Keratinocyte (primary cell): ENCODE results near the gene SUCNR1. TPM values are rescaled to one million over a fixed set of nuclear protein-coding genes. Genes with fewer than 3 reads are reported as not detected.

Experiments
- DNase-seq: peaks from one replicate; pipeline ENCODE4 v3.0.0-alpha.2; 2011; ENCODE audit warnings: low read depth, missing footprints, low spot score
- FAIRE-seq: peaks from 2 replicates; lab custom pipeline; 2011; peaks lifted over from hg19 to GRCh38; lab: Jason Lieb, UNC
- H2AFZ ChIP-seq: 2 replicates; pipeline ENCODE4 v1.6.0; 2012; ENCODE audit warnings: low read length, control low read depth, inconsistent platforms; ENCODE audit not compliant: control insufficient read depth
- H3K27ac ChIP-seq: 2 replicates; pipeline ENCODE4 v1.5.1; 2011; ENCODE audit warnings: low read length; ENCODE audit not compliant: control insufficient read depth, insufficient read depth
- H3K27me3 ChIP-seq: 3 replicates; pipeline ENCODE4 v1.6.0; 2011; ENCODE audit warnings: low read length; ENCODE audit not compliant: control insufficient read depth, insufficient read depth; ENCODE audit errors: extremely low read depth
- H3K36me3 ChIP-seq, 2 experiments: 2 replicates in 1 of 2; 3 replicates in 1 of 2; pipeline ENCODE4 v1.5.1; 2011; ENCODE audit warnings: low read length in 2 of 2, mild to moderate bottlenecking in 1 of 2; ENCODE audit not compliant: control insufficient read depth in 2 of 2, insufficient read depth in 2 of 2; ENCODE audit errors: extremely low read depth in 1 of 2
- H3K4me1 ChIP-seq: 3 replicates; pipeline ENCODE4 v1.5.1; 2011; ENCODE audit warnings: low read length; ENCODE audit not compliant: control insufficient read depth, insufficient read depth; ENCODE audit errors: extremely low read depth
- H3K4me2 ChIP-seq: 3 replicates; pipeline ENCODE4 v1.6.0; 2011; ENCODE audit warnings: low read depth, low read length; ENCODE audit not compliant: control insufficient read depth, insufficient read depth; ENCODE audit errors: extremely low read depth
- H3K4me3 ChIP-seq, 3 experiments: fragments of 200-600 bp in 1 of 3; sonication (generic) in 1 of 3; 2 replicates in 2 of 3; 3 replicates in 1 of 3; pipeline ENCODE4 v1.5.1; 2011 to 2016; ENCODE audit warnings: low read length in 3 of 3, mild to moderate bottlenecking in 3 of 3, control low read depth in 2 of 3, inconsistent platforms in 1 of 3, low read depth in 1 of 3, mixed read lengths in 1 of 3, mixed run types in 1 of 3, moderate library complexity in 1 of 3; ENCODE audit not compliant: control insufficient read depth in 2 of 3, insufficient read depth in 2 of 3; ENCODE audit errors: extremely low read depth in 1 of 3
- H3K79me2 ChIP-seq: 2 replicates; pipeline ENCODE4 v1.6.0; 2012; ENCODE audit warnings: low read length; ENCODE audit not compliant: control insufficient read depth, insufficient read depth
- H3K9ac ChIP-seq: 3 replicates; pipeline ENCODE4 v1.6.0; 2011; ENCODE audit warnings: low read length; ENCODE audit not compliant: control insufficient read depth, insufficient read depth; ENCODE audit errors: extremely low read depth
- H3K9me1 ChIP-seq: 3 replicates; pipeline ENCODE4 v1.6.0; 2011; ENCODE audit warnings: low read length; ENCODE audit not compliant: control insufficient read depth, insufficient read depth; ENCODE audit errors: extremely low read depth
- H3K9me3 ChIP-seq: 2 replicates; pipeline ENCODE4 v1.5.1; 2012; ENCODE audit warnings: low read depth, low read length; ENCODE audit not compliant: control insufficient read depth
- H4K20me1 ChIP-seq: 3 replicates; pipeline ENCODE4 v1.6.0; 2011; ENCODE audit warnings: low read length; ENCODE audit not compliant: control insufficient read depth, insufficient read depth; ENCODE audit errors: extremely low read depth
- EZH2 ChIP-seq: IDR thresholded peaks from one replicate; pipeline ENCODE4 v1.6.1; 2012; ENCODE audit warnings: inconsistent platforms, mild to moderate bottlenecking, low read length, moderate library complexity
- dilution Hi-C: fragments of 300-500 bp; cut with MboI; formaldehyde crosslinking; loops from one replicate; pipeline ENCODE4 v1.7.0; 2020; ENCODE audit warnings: low sequenced_read_pairs; ENCODE audit not compliant: extremely low pct_ligation_motif_present
- polyA plus RNA-seq, 5 experiments: library from polyadenylated mRNA; depleted of rRNA in 3 of 5; stranded (reverse) in 3 of 5; stranded (forward) in 1 of 5; unstranded in 1 of 5; fragments of >200 nt; gene quantifications; 1 replicate in 1 of 5; 2 replicates in 3 of 5; 3 replicates in 1 of 5; pipeline versions ENCODE4 v1.2.1 to v1.2.3, GENCODE V29; 2011 to 2012; ENCODE audit warnings: missing spikeins in 2 of 5, low read depth in 1 of 5, low replicate concordance in 1 of 5
- TF ChIP-seq, protein P1 (sequence below), 3 experiments: IDR thresholded peaks in 1 of 3; conservative IDR thresholded peaks in 1 of 3; optimal IDR thresholded peaks in 1 of 3; 2 replicates in 2 of 3; 3 replicates in 1 of 3; pipeline versions ENCODE3 to v1.5.1; 2011; ENCODE audit warnings: low read length in 3 of 3, mild to moderate bottlenecking in 3 of 3, moderate library complexity in 2 of 3, control low read depth in 1 of 3, inconsistent platforms in 1 of 3; ENCODE audit not compliant: insufficient read depth in 2 of 3; ENCODE audit errors: extremely low read depth in 1 of 3

The SUCNR1 gene
- polyA plus RNA-seq, 1 donor (not counting 4 experiments of a cell fraction or from before 2014, with no cell fraction given), result not detected

- H3K79me2 ChIP-seq, result no peaks in the 10 kb centered on the region
- H2AFZ ChIP-seq, result no peak overlapping the region
- H3K4me2 ChIP-seq, result no peak overlapping the region
- no peak for TF ChIP-seq EZH2
- TF ChIP-seq, protein P1, sequence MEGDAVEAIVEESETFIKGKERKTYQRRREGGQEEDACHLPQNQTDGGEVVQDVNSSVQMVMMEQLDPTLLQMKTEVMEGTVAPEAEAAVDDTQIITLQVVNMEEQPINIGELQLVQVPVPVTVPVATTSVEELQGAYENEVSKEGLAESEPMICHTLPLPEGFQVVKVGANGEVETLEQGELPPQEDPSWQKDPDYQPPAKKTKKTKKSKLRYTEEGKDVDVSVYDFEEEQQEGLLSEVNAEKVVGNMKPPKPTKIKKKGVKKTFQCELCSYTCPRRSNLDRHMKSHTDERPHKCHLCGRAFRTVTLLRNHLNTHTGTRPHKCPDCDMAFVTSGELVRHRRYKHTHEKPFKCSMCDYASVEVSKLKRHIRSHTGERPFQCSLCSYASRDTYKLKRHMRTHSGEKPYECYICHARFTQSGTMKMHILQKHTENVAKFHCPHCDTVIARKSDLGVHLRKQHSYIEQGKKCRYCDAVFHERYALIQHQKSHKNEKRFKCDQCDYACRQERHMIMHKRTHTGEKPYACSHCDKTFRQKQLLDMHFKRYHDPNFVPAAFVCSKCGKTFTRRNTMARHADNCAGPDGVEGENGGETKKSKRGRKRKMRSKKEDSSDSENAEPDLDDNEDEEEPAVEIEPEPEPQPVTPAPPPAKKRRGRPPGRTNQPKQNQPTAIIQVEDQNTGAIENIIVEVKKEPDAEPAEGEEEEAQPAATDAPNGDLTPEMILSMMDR (optimal IDR thresholded peaks at IDR 0.05 in 1 of 3, IDR thresholded peaks at IDR 0.05 in 1 of 3, conservative IDR thresholded peaks at IDR 0.05 in 1 of 3; ENCODE audit: extremely low read depth in 1 of 3, insufficient read depth in 2 of 3, low read length in 3 of 3), result no peak
- H3K4me3 ChIP-seq, result no peak overlapping the region
- no peaks in the 10 kb centered on the region for H3K9me3 ChIP-seq
- H3K36me3 ChIP-seq, result no peaks in the 10 kb centered on the region
- no peaks in the 10 kb centered on the region for H3K9me1 ChIP-seq
- FAIRE-seq (no peak), DNase-seq (no peak)
- H3K27ac ChIP-seq, result no peak overlapping the region
- no peak overlapping the region for H3K9ac ChIP-seq
- H3K27me3 ChIP-seq, result no peaks in the 10 kb centered on the region
- H4K20me1 ChIP-seq, result no peaks in the 10 kb centered on the region
- H3K4me1 ChIP-seq, result peaks cover 7% of the 10 kb centered on the region
- dilution Hi-C loops, result no loop called here
Observed at GRCh38 chr3:151906751-151907150, 33.3 kb downstream of the SUCNR1 start.

DNA sequence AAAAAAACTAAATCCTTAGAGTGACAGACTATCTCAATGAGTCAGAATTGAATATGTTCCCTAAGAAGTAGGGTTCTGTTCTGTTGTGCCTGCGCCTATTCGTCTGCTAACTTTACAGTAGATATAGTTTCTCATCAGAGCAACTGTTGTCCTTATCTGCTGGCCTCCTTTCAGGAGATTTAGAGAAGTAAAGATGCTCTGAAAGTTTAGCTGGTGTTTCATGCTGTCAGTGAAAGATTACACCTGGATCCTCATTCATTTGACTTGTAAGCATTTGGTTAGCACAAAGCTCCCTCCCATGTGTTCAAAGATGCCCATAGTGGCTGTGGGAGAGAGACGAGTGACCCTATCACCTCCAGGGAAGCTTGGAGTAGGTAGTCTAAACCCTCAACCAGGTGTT lies 35.0 kb downstream of the SUCNR1 start:
- Histone ChIP-seq H4K20me1 (no peaks in the 10 kb centered on the region), H3K36me3 (no peaks in the 10 kb centered on the region), H3K27me3 (no peaks in the 10 kb centered on the region), H3K79me2 (no peaks in the 10 kb centered on the region), H3K9me3 (no peaks in the 10 kb centered on the region), H3K9ac (no peak overlapping the region), H3K4me1 (peaks cover 7% of the 10 kb centered on the region), H3K4me3 (no peak overlapping the region), H3K9me1 (no peaks in the 10 kb centered on the region), H2AFZ (no peak overlapping the region), H3K4me2 (no peak overlapping the region), H3K27ac (no peak overlapping the region)
- dilution Hi-C loops, result no loop called here
- DNase-seq, result no peak
- FAIRE-seq, result no peak
- TF ChIP-seq, protein P1 (optimal IDR thresholded peaks at IDR 0.05 in 1 of 3, IDR thresholded peaks at IDR 0.05 in 1 of 3, conservative IDR thresholded peaks at IDR 0.05 in 1 of 3; ENCODE audit: extremely low read depth in 1 of 3, insufficient read depth in 2 of 3, low read length in 3 of 3), result no peak
- no peak for TF ChIP-seq EZH2
